ENCODE data around the gene FBP1.

Gene FBP1

GRCh38 chr9:94627287-94627686, 12.0 kb downstream of the FBP1 start:
- H3K27me3 ChIP-seq (ENCODE audit: insufficient read depth, low read depth), result no peaks in the 10 kb centered on the region
- no peak overlapping the region for H3K9ac ChIP-seq
- TF ChIP-seq, protein P1, sequence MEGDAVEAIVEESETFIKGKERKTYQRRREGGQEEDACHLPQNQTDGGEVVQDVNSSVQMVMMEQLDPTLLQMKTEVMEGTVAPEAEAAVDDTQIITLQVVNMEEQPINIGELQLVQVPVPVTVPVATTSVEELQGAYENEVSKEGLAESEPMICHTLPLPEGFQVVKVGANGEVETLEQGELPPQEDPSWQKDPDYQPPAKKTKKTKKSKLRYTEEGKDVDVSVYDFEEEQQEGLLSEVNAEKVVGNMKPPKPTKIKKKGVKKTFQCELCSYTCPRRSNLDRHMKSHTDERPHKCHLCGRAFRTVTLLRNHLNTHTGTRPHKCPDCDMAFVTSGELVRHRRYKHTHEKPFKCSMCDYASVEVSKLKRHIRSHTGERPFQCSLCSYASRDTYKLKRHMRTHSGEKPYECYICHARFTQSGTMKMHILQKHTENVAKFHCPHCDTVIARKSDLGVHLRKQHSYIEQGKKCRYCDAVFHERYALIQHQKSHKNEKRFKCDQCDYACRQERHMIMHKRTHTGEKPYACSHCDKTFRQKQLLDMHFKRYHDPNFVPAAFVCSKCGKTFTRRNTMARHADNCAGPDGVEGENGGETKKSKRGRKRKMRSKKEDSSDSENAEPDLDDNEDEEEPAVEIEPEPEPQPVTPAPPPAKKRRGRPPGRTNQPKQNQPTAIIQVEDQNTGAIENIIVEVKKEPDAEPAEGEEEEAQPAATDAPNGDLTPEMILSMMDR (conservative IDR thresholded peaks at IDR 0.05; ENCODE audit: low read depth, low read length), result no peak
- H2AFZ ChIP-seq (ENCODE audit: low read depth), result no peak overlapping the region
- H3K4me3 ChIP-seq (IDR thresholded peaks at IDR 0.05; ENCODE audit: insufficient read depth, low read depth, low read length), result no peak overlapping the region
- H3K27ac ChIP-seq, result no peak overlapping the region
- no peaks in the 10 kb centered on the region for H4K20me1 ChIP-seq (ENCODE audit: insufficient read depth)
- no peak overlapping the region for H3K4me2 ChIP-seq
- no peaks in the 10 kb centered on the region for H3K4me1 ChIP-seq (ENCODE audit: low read depth, poor library complexity, severe bottlenecking)
- H3K36me3 ChIP-seq (ENCODE audit: insufficient read depth), result no peaks in the 10 kb centered on the region
- H3K79me2 ChIP-seq (ENCODE audit: insufficient read depth, low read depth), result no peaks in the 10 kb centered on the region

DNA sequence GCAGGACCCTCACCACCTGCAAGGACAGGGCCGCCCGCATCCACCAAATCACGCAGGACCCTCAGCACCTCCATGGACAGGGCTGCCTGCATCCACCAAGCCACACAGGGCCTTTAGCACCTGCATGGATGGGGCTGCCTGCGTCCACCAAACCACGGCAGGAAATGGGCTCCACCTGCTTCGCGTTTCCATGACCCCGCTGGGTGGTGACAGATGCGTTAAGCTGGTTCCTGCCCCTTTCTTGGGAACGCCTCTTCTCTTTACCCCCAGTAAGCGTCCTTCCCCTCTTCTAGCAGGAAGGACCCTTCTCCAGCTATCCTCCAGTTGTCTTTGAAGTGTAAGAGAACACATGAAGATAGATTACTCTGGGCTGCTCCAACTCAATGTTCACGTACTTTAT, 13.5 kb downstream of the FBP1 start:
- H3K27ac ChIP-seq, result no peak overlapping the region
- TF ChIP-seq, protein P1 (conservative IDR thresholded peaks at IDR 0.05; ENCODE audit: low read depth, low read length), result no peak
- no peak overlapping the region for H2AFZ ChIP-seq (ENCODE audit: low read depth)
- H3K36me3 ChIP-seq (ENCODE audit: insufficient read depth), result no peaks in the 10 kb centered on the region
- H4K20me1 ChIP-seq (ENCODE audit: insufficient read depth), result no peaks in the 10 kb centered on the region
- H3K9ac ChIP-seq, result no peak overlapping the region
- H3K4me2 ChIP-seq, result no peak overlapping the region
- no peaks in the 10 kb centered on the region for H3K4me1 ChIP-seq (ENCODE audit: low read depth, poor library complexity, severe bottlenecking)
- no peaks in the 10 kb centered on the region for H3K27me3 ChIP-seq (ENCODE audit: insufficient read depth, low read depth)
- no peaks in the 10 kb centered on the region for H3K79me2 ChIP-seq (ENCODE audit: insufficient read depth, low read depth)
- no peak overlapping the region for H3K4me3 ChIP-seq (IDR thresholded peaks at IDR 0.05; ENCODE audit: insufficient read depth, low read depth, low read length)

- H2AFZ ChIP-seq (ENCODE audit: low read depth), result no peak overlapping the region
- no peaks in the 10 kb centered on the region for H3K36me3 ChIP-seq (ENCODE audit: insufficient read depth)
- no peaks in the 10 kb centered on the region for H4K20me1 ChIP-seq (ENCODE audit: insufficient read depth)
- no peaks in the 10 kb centered on the region for H3K79me2 ChIP-seq (ENCODE audit: insufficient read depth, low read depth)
- no peaks in the 10 kb centered on the region for H3K27me3 ChIP-seq (ENCODE audit: insufficient read depth, low read depth)
- no peak overlapping the region for H3K4me3 ChIP-seq (IDR thresholded peaks at IDR 0.05; ENCODE audit: insufficient read depth, low read depth, low read length)
- H3K4me1 ChIP-seq (ENCODE audit: low read depth, poor library complexity, severe bottlenecking), result no peaks in the 10 kb centered on the region
- H3K9ac ChIP-seq, result no peak overlapping the region
- no peak overlapping the region for H3K4me2 ChIP-seq
- TF ChIP-seq, protein P1 (conservative IDR thresholded peaks at IDR 0.05; ENCODE audit: low read depth, low read length), result no peak
- H3K27ac ChIP-seq, result no peak overlapping the region
These were observed 14.7 kb downstream of the FBP1 start for GRCh38 chr9:94624629-94625028.

DNA sequence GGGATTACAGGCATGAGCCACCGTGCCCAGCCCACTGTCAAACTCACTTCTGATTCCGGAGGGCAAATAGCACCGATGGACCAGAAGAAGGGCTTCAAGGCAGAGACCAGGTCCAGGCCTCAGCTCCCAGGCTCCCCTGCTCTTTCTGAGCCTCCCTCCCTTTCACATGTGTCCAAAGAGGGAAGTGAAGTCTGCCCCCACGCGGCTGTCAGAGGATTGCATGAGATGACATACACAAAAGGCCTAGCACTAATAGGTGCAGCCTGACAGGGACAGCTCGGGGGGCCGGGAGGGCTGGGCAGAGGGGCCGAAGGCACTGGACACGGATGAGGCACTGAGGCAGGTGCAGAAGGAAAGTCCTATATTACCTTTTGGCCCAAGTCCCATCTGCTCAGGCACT, 16.1 kb downstream of the FBP1 start:
- Histone ChIP-seq H3K27ac (no peak overlapping the region), H3K9ac (no peak overlapping the region)
- TF ChIP-seq, protein P1 (conservative IDR thresholded peaks at IDR 0.05; ENCODE audit: low read depth, low read length), result peak; percentile 29; the same call in 1 of the 2 replicates

More for the DNA sequence above, 16.1 kb downstream of the FBP1 start:
- no peaks in the 10 kb centered on the region for H3K4me1 ChIP-seq (ENCODE audit: low read depth, poor library complexity, severe bottlenecking)
- H3K4me2 ChIP-seq, result no peak overlapping the region
- no peaks in the 10 kb centered on the region for H4K20me1 ChIP-seq (ENCODE audit: insufficient read depth)
- H2AFZ ChIP-seq (ENCODE audit: low read depth), result no peak overlapping the region
- no peaks in the 10 kb centered on the region for H3K27me3 ChIP-seq (ENCODE audit: insufficient read depth, low read depth)
- H3K4me3 ChIP-seq (IDR thresholded peaks at IDR 0.05; ENCODE audit: insufficient read depth, low read depth, low read length), result no peak overlapping the region
- H3K79me2 ChIP-seq (ENCODE audit: insufficient read depth, low read depth), result no peaks in the 10 kb centered on the region
- no peaks in the 10 kb centered on the region for H3K36me3 ChIP-seq (ENCODE audit: insufficient read depth)
